HCT116 (cell line): Measurements from ENCODE around the gene CDKN1C. TPM values are rescaled to one million over a fixed set of nuclear protein-coding genes. Genes with fewer than 3 reads are reported as not detected.
A peak's percentile ranks its signal among the peaks of the same experiment; 100 is the strongest.

Experiments used
- ATAC-seq: fragments of 200-7000 bp; cut with Tn5 transposase; 2 replicates; pipeline ENCODE4 v1.9.1; 2020; ENCODE audit warnings: mild to moderate bottlenecking, moderate library complexity
- BruUV-seq: library from RNA; stranded (reverse); fragments of 400-500 nt; replicated peaks from 2 replicates; lab custom pipeline; 2021; lab: Mats Ljungman, UMichigan
- CTCF ChIA-PET: fragments of 300-600 bp; sonication (Branson Sonifier 250); formaldehyde crosslinking; loops from one replicate; lab custom pipeline; 2021; ENCODE audit warnings: antibody characterized with exemption; lab: Charles Lee
- POLR2A ChIA-PET: fragments of 300-600, 350-600 bp; sonication (Branson Sonifier 250); formaldehyde crosslinking; loops from one replicate; lab custom pipeline; 2021; ENCODE audit warnings: antibody characterized with exemption; lab: Charles Lee
- RAD21 ChIA-PET, 2 experiments: fragments of 300-600 bp; sonication (Branson Sonifier 250); formaldehyde crosslinking; loops; one replicate each; lab custom pipeline; 2023; ENCODE audit warnings: low total read pairs in 2 of 2; ENCODE audit not compliant: uncharacterized antibody in 2 of 2, unreplicated experiment in 2 of 2, low non-redundant PET in 1 of 2; lab: Charles Lee
- DNase-seq: peaks from one replicate; pipeline ENCODE4 v3.0.0-alpha.2; 2010; ENCODE audit warnings: low read depth, low spot score
- H2AFZ ChIP-seq: fragments of 200-600 bp; shearing (Covaris generic), sonication (generic); 2 replicates; pipeline ENCODE4 v1.6.1; 2017; ENCODE audit warnings: low read depth, mixed run types, mixed read lengths, antibody characterized with exemption, low read length; ENCODE audit not compliant: poor library complexity, severe bottlenecking
- H3K27ac ChIP-seq: 2 replicates; pipeline ENCODE4 v1.5.1; 2012; ENCODE audit warnings: low read depth, low read length
- H3K27me3 ChIP-seq: fragments of 200-600 bp; sonication (generic); 2 replicates; pipeline ENCODE4 v1.6.1; 2016; ENCODE audit warnings: mixed run types, low read length, mixed read lengths; ENCODE audit not compliant: insufficient read depth
- H3K36me3 ChIP-seq, 2 experiments: fragments of 200-500 bp in 1 of 2; fragments of 200-600 bp in 1 of 2; sonication (Bioruptor generic) in 1 of 2; sonication (generic) in 1 of 2; 2 replicates each; pipeline versions ENCODE4 v1.5.1 to v1.6.1; 2014 to 2016; ENCODE audit warnings: low read length in 2 of 2, inconsistent platforms in 1 of 2, mixed read lengths in 1 of 2, mixed run types in 1 of 2; ENCODE audit not compliant: insufficient read depth in 2 of 2, control insufficient read depth in 1 of 2
- H3K4me1 ChIP-seq, 2 experiments: fragments of 200-600 bp in 1 of 2; sonication (generic) in 1 of 2; 2 replicates each; pipeline versions ENCODE4 v1.5.1 to v1.6.1; 2012 to 2017; ENCODE audit warnings: low read length in 2 of 2, inconsistent platforms in 1 of 2, mild to moderate bottlenecking in 1 of 2, mixed read lengths in 1 of 2, mixed run types in 1 of 2, moderate library complexity in 1 of 2; ENCODE audit not compliant: insufficient read depth in 2 of 2, control insufficient read depth in 1 of 2
- H3K4me2 ChIP-seq: fragments of 200-600 bp; sonication (generic); 2 replicates; pipeline ENCODE4 v1.6.1; 2017; ENCODE audit warnings: mixed run types, low read length, mixed read lengths
- H3K4me3 ChIP-seq, 2 experiments: fragments of 200-600 bp in 1 of 2; sonication (generic) in 1 of 2; replicated peaks in 1 of 2; 2 replicates each; pipeline ENCODE4 v1.5.1; 2011 to 2016; ENCODE audit warnings: low read length in 2 of 2, control low read depth in 1 of 2, low read depth in 1 of 2, mild to moderate bottlenecking in 1 of 2, mixed read lengths in 1 of 2, mixed run types in 1 of 2
- H3K79me2 ChIP-seq: fragments of 200-600 bp; sonication (generic); 2 replicates; pipeline ENCODE4 v1.6.1; 2017; ENCODE audit warnings: mild to moderate bottlenecking, mixed run types, low read length, moderate library complexity, mixed read lengths; ENCODE audit not compliant: insufficient read depth
- H3K9ac ChIP-seq: fragments of 200-600 bp; sonication (generic); 2 replicates; pipeline ENCODE4 v1.6.1; 2016; ENCODE audit warnings: low read length, mixed read lengths
- H3K9me2 ChIP-seq: fragments of 200-600 bp; sonication (generic), shearing (Covaris generic); 2 replicates; pipeline ENCODE4 v1.6.1; 2017; ENCODE audit warnings: mixed run types, mild to moderate bottlenecking, moderate library complexity; ENCODE audit not compliant: insufficient read depth
- H3K9me3 ChIP-seq, 2 experiments: fragments of 200-500 bp in 1 of 2; fragments of 200-600 bp in 1 of 2; sonication (Bioruptor generic) in 1 of 2; sonication (generic) in 1 of 2; 2 replicates each; pipeline ENCODE4 v1.6.1; 2014 to 2017; ENCODE audit warnings: low read length in 2 of 2, mixed read lengths in 2 of 2, inconsistent platforms in 1 of 2, low read depth in 1 of 2, mild to moderate bottlenecking in 1 of 2, mixed run types in 1 of 2, moderate library complexity in 1 of 2; ENCODE audit not compliant: control insufficient read depth in 1 of 2, insufficient read depth in 1 of 2
- H4K20me1 ChIP-seq: fragments of 200-600 bp; sonication (generic), shearing (Covaris generic); 2 replicates; pipeline ENCODE4 v1.6.1; 2017; ENCODE audit warnings: mixed run types, mild to moderate bottlenecking, moderate library complexity; ENCODE audit not compliant: insufficient read depth
- CBX3 ChIP-seq: IDR thresholded peaks from 2 replicates; pipeline ENCODE4 v1.6.1; 2012; ENCODE audit warnings: low read depth
- CEBPB ChIP-seq: IDR thresholded peaks from 2 replicates; pipeline ENCODE4 v1.6.1; 2012; ENCODE audit warnings: low read depth
- CTCF ChIP-seq, 3 experiments: fragments of 200-600 bp in 1 of 3; sonication (generic) in 1 of 3; IDR thresholded peaks in 2 of 3; conservative IDR thresholded peaks in 1 of 3; 2 replicates each; pipeline ENCODE4 v1.5.1; 2012 to 2017; ENCODE audit warnings: low read depth in 2 of 3, low read length in 2 of 3, antibody characterized with exemption in 1 of 3, borderline replicate concordance in 1 of 3, control low read depth in 1 of 3, mild to moderate bottlenecking in 1 of 3, mixed read lengths in 1 of 3, mixed run types in 1 of 3, moderate library complexity in 1 of 3; ENCODE audit not compliant: insufficient read depth in 1 of 3
- EGR1 ChIP-seq: IDR thresholded peaks from 2 replicates; pipeline ENCODE4 v1.6.1; 2012; ENCODE audit warnings: low read depth
- EZH2 ChIP-seq: fragments of 200-600 bp; sonication (generic); IDR thresholded peaks from 2 replicates; pipeline ENCODE4 v1.6.1; 2017; ENCODE audit warnings: antibody characterized with exemption, mixed run types
- EZH2phosphoT487 ChIP-seq: fragments of 200-600 bp; IDR thresholded peaks from 2 replicates; pipeline ENCODE4 v1.6.1; 2018; ENCODE audit warnings: antibody characterized with exemption, borderline replicate concordance
- JUND ChIP-seq: IDR thresholded peaks from 2 replicates; pipeline ENCODE4 v1.6.1; 2012
- MAX ChIP-seq: IDR thresholded peaks from 2 replicates; pipeline ENCODE4 v1.6.1; 2012
- POLR2A ChIP-seq: IDR thresholded peaks from 2 replicates; pipeline ENCODE4 v1.7.0; 2011; ENCODE audit warnings: borderline replicate concordance; ENCODE audit not compliant: insufficient read depth, insufficient read length; ENCODE audit errors: extremely low read depth
- POLR2AphosphoS5 ChIP-seq: IDR thresholded peaks from 2 replicates; pipeline ENCODE4 v1.6.1; 2011; ENCODE audit warnings: mild to moderate bottlenecking, low read depth, low read length, moderate library complexity
- RAD21 ChIP-seq: IDR thresholded peaks from 2 replicates; pipeline ENCODE4 v1.6.1; 2012; ENCODE audit warnings: low read depth, mild to moderate bottlenecking
- REST ChIP-seq: IDR thresholded peaks from 2 replicates; pipeline ENCODE4 v1.6.1; 2012; ENCODE audit warnings: low read depth
- SRF ChIP-seq: IDR thresholded peaks from 2 replicates; pipeline ENCODE4 v1.6.1; 2012; ENCODE audit warnings: low read depth
- YY1 ChIP-seq: IDR thresholded peaks from 2 replicates; pipeline ENCODE4 v1.6.1; 2011; ENCODE audit warnings: low read length, low read depth, moderate library complexity, mild to moderate bottlenecking; ENCODE audit not compliant: insufficient replicate concordance; ENCODE audit errors: extremely low read depth
- intact Hi-C: fragments of 100-400 bp; cut with micrococcal nuclease; formaldehyde crosslinking; loops from 2 replicates; pipeline ENCODE4 v1.10.0; 2022
- total RNA-seq: library from RNA; stranded (reverse); gene quantifications from one replicate; pipeline ENCODE4 v1.2.1, GENCODE V29; 2021; ENCODE audit not compliant: unreplicated experiment

CDKN1C gene
- total RNA-seq, 1 experiment from 2014 or later: 24.0 TPM

GRCh38 chr11:2870460-2870859 is 15.1 kb downstream of the CDKN1C start:
- Histone ChIP-seq H3K9me3 (no peaks in the 10 kb centered on the region), H3K9ac (no peak overlapping the region), H2AFZ (no peak overlapping the region), H3K4me3 (no peak overlapping the region), H3K4me1 (0 out of 4 replicates have a peak, but pooled peaks cover 0 to 2% of the 10 kb centered on the region in 2 experiments), H3K27me3 (no peaks in the 10 kb centered on the region), H3K79me2 (no peaks in the 10 kb centered on the region), H4K20me1 (no peaks in the 10 kb centered on the region), H3K27ac (no peak overlapping the region), H3K4me2 (no peak overlapping the region), H3K36me3 (no peaks in the 10 kb centered on the region), H3K9me2 (no peaks in the 10 kb centered on the region)
- ATAC-seq (peak; percentile 73), DNase-seq (no peak)
- RAD21 ChIA-PET: no interaction called here
- CTCF ChIA-PET: no interaction called here
- POLR2A ChIA-PET: no interaction called here
- intact Hi-C loops: no loop called here
- TF ChIP-seq EGR1: no peak
- TF ChIP-seq CTCF (IDR thresholded peaks at IDR 0.05 in 2 of 3, conservative IDR thresholded peaks at IDR 0.05 in 1 of 3; ENCODE audit: borderline replicate concordance in 1 of 3, insufficient read depth in 1 of 3, low read depth in 2 of 3, low read length in 2 of 3): peak in 2 of 3 experiments; percentile 36; a peak in 4 of 6 replicates
- TF ChIP-seq, all 23 proteins: peak for 1
- BruUV-seq: no TSS peak

GRCh38 chr11:2869561-2870427 is 15.8 kb downstream of the CDKN1C start:
- intact Hi-C loops: no loop called here
- ATAC-seq: no peak

More at GRCh38 chr11:2869561-2870427, 15.8 kb downstream of the CDKN1C start:
- CTCF ChIA-PET: no interaction called here
- RAD21 ChIA-PET: no interaction called here
- Histone ChIP-seq H3K4me2 (no peak overlapping the region), H3K27me3 (no peaks in the 10 kb centered on the region), H3K9me2 (no peaks in the 10 kb centered on the region), H3K36me3 (no peaks in the 10 kb centered on the region), H3K79me2 (no peaks in the 10 kb centered on the region), H4K20me1 (no peaks in the 10 kb centered on the region), H2AFZ (no peak overlapping the region), H3K4me1 (peaks cover under 1 to 2% of the 10 kb centered on the region in 2 experiments; a peak in 1 of 4 replicates), H3K4me3 (no peak overlapping the region), H3K9me3 (no peaks in the 10 kb centered on the region), H3K9ac (no peak overlapping the region), H3K27ac (no peak overlapping the region)
- TF ChIP-seq RAD21 (no peak), MAX (no peak), CEBPB (no peak), YY1 (no peak), REST (no peak), POLR2A (no peak), CBX3 (no peak), EZH2 (no peak), JUND (no peak), SRF (no peak), POLR2AphosphoS5 (no peak), EZH2phosphoT487 (no peak)
- POLR2A ChIA-PET: no interaction called here
- no peak for DNase-seq
- BruUV-seq: no TSS peak
